HG03442 (cell line): ENCODE measurements around the gene ADM2.

Experiments used
- ATAC-seq: cut with Tn5 transposase; IDR thresholded peaks from one replicate; pipeline ENCODE4 v1.9.1; 2021; ENCODE audit warnings: mild to moderate bottlenecking, moderate library complexity; ENCODE audit not compliant: unreplicated experiment

ADM2 gene

GRCh38 chr22:50445071-50445879 is 36.1 kb upstream of the ADM2 start:
- ATAC-seq: no peak

DNA sequence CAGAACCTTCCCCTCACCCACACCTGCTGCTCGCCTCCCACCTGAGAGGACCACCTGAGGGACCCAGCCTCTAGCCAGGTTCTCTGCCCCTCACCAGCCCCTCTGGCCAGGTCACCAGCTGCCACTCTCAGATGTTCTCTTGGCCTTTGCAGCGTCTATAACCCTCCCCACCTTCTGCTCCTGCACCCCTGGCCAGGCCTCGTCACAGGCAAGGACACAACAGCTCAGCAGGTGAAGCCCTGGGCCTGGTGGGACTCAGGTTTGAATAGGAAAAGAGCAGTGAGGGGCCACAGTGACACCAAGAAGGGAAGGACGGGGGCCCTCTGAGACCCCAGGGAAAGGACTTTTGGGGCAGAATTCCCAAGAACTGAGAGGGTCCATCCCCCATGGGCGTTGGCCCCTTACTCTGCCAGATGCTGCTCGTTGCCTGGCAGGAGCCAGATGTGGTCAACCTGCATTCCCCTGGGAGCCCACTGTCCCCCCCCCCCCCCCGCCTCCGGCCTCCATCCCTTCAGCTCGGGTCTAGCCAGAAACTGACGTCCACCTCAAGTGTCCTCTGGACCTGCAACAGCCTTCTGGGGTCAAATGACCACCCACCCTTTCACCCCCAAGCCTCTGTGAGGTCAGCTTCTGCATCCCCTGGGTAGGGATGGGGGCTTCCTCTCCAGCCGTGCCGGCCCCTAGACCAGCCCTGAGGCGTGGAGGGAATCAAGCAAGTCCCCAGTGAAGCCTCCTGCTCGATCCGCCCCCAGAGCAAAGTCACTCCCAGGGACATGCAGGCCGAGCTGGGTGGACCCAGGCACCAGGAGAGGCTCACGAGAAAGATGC is 35.2 kb upstream of the ADM2 start:
- ATAC-seq: no peak

DNA sequence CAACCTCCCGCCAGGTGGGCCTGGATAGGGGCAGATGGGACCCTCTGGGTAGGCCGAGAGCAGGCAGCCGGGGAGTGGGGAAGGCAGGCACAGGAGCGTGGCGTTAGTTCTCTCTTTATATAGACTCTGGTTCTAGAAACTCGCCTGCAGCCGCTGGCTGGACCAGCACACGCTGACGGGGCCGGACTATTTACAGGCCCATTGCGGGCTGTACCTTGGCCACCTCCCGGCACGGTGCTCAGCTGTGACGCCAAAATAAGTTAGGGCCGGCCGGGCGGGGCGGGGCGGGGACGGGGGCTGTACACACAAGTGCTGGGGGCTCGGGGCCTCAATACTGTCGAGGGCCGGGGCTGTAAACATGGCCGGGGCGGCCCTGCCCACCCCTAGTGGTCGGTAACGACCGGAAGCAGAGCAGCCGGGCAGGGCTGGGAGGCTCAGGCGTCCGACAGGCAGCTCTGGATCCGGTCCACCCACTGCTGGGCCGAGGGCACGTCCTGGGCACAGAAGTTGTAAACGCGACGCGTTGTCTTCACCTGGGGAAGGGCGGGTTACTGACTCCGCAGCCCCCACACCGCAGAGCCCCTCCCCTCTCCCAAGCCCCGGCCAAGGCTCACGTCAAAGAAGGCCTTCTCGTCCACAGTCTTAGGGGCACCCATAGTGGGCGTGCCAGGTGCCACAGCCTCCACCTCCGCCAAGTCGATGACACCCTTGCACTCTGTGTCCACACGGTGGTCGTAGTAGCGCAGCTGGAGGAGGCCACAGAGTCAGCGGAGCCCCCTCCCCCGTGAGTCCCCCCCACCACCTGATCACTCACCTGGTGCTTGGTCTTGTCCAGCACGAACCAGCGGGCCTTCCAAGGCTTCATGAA is 34.4 kb upstream of the ADM2 start:
- no peak for ATAC-seq

GRCh38 chr22:50447576-50448551 is 33.5 kb upstream of the ADM2 start:
- ATAC-seq: no peak

GRCh38 chr22:50452649-50453048 is 28.7 kb upstream of the ADM2 start:
- no peak for ATAC-seq

- ATAC-seq: no peak
These were observed 26.7 kb upstream of the ADM2 start for GRCh38 chr22:50454556-50455075.

DNA sequence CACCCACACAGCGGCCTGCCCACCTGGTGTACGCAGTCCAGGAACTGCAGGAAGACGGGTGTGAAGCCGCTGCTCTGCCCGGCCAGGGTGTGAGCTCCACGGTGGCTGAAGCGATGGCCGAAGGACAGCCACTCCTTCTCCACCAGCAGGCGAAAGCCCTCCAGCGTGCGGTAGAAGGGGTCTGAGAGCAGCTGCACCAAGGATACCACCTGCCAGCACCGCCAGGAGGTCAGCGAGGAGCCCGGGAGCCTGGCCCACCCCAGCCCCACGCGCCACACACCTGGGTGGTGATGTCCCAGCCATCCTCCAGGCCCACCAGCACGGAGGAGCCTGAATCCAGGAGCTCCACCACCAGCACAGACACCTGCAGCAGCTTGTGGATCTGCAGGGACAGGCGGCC is 26.1 kb upstream of the ADM2 start:
- ATAC-seq: no peak

DNA sequence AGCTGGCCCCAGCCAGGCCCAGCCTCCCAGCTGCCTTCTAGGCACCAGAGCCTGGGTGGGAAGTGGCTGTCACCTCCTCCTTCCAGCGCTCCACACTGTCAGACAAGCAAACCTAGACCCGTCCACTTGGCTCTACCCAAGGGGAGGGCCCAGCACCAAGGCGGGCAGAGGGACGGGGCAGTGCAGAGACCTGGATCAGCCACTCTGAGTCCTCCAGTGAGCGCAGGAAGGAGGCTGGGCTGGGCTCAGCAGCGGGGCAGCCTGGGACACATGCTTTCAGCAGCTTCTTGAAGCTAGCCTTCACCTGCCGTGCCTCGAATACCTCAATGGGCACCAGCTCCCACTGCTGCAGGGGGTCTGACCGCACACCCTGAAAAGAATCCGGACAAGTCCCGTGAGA is 25.3 kb upstream of the ADM2 start:
- ATAC-seq: no peak

DNA sequence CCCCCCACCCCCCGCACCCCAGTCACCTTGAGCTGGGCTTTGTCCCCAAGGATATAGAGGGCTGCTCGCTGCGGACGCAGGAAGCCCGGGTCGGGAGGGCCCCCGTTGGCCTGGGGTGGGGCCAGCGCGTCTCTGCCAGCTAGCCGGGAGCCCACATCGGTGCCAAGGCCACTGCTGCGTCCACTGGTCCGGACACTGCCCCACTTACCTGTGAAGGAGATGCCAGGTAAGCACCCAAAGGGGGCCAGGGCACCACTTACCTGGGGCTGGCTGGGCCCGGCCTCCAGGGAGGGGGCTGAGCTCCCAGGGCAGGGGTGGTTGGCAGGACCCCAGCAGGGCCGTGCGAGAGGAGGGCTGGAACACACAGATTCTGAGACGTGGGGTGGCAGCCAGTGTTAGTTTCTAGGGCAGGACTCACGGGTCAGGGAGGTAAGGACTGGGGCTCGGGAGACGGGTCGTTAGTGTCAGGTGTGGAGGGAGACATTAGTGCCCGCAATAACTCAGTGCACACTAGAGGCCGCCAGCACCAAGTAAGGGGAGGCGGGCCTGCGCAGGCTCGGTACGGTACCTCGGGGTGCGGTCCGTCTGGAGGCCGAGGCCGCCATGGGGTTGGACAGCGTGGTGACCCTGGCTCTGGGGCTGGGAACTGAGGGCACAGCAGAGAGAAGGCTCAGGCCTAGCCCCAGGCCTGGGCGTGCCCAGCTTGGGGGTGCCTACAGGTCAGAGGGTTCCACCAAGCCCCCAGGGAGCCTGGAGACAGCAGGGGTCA is 24.7 kb upstream of the ADM2 start:
- ATAC-seq: no peak

GRCh38 chr22:50459016-50459415 is 22.3 kb upstream of the ADM2 start:
- ATAC-seq: no peak

GRCh38 chr22:50459496-50460140 is 21.7 kb upstream of the ADM2 start:
- no peak for ATAC-seq

DNA sequence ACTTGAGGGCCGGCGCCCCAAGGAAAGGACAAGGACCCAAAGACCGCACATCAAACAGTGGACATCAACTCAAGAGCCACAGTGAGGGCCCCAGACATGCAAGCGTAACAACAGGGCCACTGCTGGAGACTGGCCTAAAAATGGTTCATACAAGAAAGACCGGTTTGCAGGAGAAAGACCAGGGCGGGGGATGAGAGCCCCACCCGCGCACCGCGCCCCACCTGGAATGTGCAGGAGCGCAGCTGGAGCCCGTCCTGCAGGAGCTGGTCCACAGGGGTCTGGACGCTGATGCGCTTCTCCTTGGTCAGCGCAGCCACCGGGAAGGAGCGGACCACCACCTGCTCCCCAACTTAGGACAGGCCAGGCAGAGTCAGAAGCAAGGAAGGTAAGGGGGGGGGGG is 20.4 kb upstream of the ADM2 start:
- no peak for ATAC-seq

DNA sequence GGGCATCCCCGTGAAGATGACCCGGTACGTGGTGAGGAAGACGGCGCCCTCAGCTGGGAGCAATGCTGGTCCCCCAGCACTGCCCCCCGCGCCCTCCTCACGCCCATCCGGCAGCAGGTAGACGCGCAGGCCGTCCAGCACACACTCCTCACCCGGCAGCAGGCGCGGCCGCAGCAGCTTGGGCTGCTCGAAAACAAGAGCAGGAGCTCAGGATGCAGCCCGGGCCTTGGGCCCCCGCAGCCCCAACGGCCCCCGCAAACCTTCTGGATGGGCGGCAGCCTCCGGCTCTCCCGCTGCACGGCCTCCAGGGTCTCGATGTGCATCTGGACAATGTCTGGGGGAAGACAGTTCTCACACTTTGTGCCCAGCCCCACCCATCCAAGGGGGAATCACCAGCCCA is 19.8 kb upstream of the ADM2 start:
- ATAC-seq: no peak

- no peak for ATAC-seq
These were observed 19.3 kb upstream of the ADM2 start for GRCh38 chr22:50461979-50462540.

- ATAC-seq: no peak
These were observed 18.0 kb upstream of the ADM2 start for GRCh38 chr22:50463188-50463900.

DNA sequence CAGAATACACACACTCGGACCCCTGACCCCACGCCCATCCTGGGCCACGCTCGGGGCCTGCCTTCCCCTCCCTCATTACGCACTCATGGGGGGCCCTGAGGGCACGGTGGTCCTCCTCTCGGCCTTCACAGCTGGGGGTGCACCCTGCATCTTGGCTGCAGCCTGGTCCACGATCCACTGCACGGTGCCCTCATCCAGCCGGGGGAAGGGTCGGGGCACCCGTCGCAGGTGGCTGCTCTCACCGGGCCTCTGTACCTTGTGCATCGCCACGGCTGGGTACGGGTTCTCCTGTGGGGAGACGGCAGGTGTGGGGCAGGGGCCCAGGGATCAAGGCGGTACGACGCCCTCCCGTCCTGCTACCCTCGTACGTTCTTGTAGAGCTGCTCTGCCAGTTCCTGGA is 16.9 kb upstream of the ADM2 start:
- ATAC-seq: no peak

DNA sequence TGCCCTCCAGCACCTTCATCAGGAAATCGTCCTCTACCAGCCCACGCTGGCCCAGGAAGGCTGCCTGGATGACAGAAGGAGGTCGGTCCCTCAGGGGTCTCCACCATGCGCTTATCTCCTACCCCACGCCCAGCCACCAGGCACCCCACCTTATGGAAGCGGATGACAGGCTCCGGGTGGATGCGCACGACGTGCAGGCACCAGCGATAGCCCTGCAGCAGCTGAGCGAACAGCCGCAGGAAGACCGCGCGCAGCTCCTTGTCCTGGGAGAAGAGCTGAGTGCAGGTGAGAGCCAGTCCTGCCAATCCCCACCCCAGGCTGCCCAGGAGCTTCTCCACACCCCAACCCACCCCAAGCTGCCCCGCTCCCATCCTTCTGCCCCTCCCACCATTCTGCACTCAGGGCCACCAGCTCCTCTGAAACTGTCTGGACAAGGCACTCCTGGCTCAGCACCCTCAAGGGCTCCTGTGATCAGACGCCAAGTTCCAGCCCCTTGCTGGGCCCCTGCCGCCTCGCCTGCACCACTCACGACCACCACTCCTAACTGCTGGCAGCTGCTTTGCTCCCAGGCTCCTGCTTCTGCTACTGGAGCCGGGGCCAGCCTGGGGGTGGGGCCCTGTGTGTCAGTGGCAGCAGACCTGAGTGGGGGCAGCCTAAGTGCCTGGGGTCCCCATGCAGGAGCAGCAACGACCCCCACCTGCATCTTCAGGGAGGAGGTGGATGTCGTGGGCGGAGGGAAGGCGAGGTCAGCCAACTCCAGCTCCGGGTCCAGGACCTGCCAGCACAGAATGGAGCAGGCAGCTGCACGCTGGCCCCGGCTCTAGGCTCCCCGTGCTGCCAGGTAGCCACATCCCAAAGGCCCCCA is 16.0 kb upstream of the ADM2 start:
- no peak for ATAC-seq
